Thyroid gland (tissue), 4 donors: ENCODE results near the gene AGBL1.

ENCODE experiments used
- CTCF ChIP-seq, 6 experiments: fragments of 200-600 bp in 3 of 6; fragments of 450-650 bp in 3 of 6; sonication (generic) in 3 of 6; IDR thresholded peaks; one replicate each; pipeline ENCODE4 v1.5.1; 2016 to 2019; ENCODE audit warnings: antibody characterized with exemption in 6 of 6, mild to moderate bottlenecking in 2 of 6, inconsistent platforms in 1 of 6, moderate library complexity in 1 of 6
- POLR2A ChIP-seq, 2 donors: fragments of 450-650 bp; IDR thresholded peaks; one replicate each; pipeline ENCODE4 v1.6.1; 2017; ENCODE audit warnings: antibody characterized with exemption in 2 of 2, mild to moderate bottlenecking in 2 of 2, moderate library complexity in 1 of 2

GRCh38 chr15:86571873-86572272, 492.2 kb downstream of the AGBL1 start:
- no peak for TF ChIP-seq CTCF (IDR thresholded peaks at IDR 0.05)
- TF ChIP-seq POLR2A (IDR thresholded peaks at IDR 0.05), result no peak
